RKO (cell line): Measurements from ENCODE around the gene SH2D1A.
"Not testable (repeated sequence)": the region's sequence is repeated elsewhere in the genome, so short reads cannot be mapped to it uniquely, and the experiment has no call there.

ENCODE experiments used
- DNase-seq: peaks from one replicate; pipeline ENCODE4 v3.0.0-alpha.2; 2016; ENCODE audit warnings: low spot score

Gene SH2D1A

GRCh38 chrX:124354648-124355047 is 8.3 kb downstream of the SH2D1A start:
- no peak for DNase-seq

- DNase-seq = no peak
Observed at GRCh38 chrX:124358800-124359383, 12.5 kb downstream of the SH2D1A start.

- no peak for DNase-seq
Observed at GRCh38 chrX:124362072-124362471, 15.7 kb downstream of the SH2D1A start.

GRCh38 chrX:124362761-124363160 is 16.4 kb downstream of the SH2D1A start:
- no peak for DNase-seq

- no peak for DNase-seq
Observed at GRCh38 chrX:124369722-124370121, 23.4 kb downstream of the SH2D1A start.

GRCh38 chrX:124373348-124373747 is 27.0 kb downstream of the SH2D1A start:
- DNase-seq = no peak

GRCh38 chrX:124378643-124379042 is 32.3 kb downstream of the SH2D1A start:
- DNase-seq = no peak

GRCh38 chrX:124383354-124383753 is 37.0 kb downstream of the SH2D1A start:
- no peak for DNase-seq

GRCh38 chrX:124386401-124386800 is 40.0 kb downstream of the SH2D1A start:
- DNase-seq = no peak

- DNase-seq = peak; percentile 77
Observed at GRCh38 chrX:124388562-124388961, 42.2 kb downstream of the SH2D1A start.

GRCh38 chrX:124392794-124393193 is 46.4 kb downstream of the SH2D1A start:
- DNase-seq = no peak

GRCh38 chrX:124393238-124393637 is 46.9 kb downstream of the SH2D1A start:
- no peak for DNase-seq

GRCh38 chrX:124393659-124394058 is 47.3 kb downstream of the SH2D1A start:
- no peak for DNase-seq

- DNase-seq = no peak
Observed at GRCh38 chrX:124395145-124395880, 49.0 kb downstream of the SH2D1A start.

- DNase-seq = no peak
Observed at GRCh38 chrX:124401696-124402095, 55.3 kb downstream of the SH2D1A start.

- DNase-seq = no peak
Observed at GRCh38 chrX:124405868-124406267, 59.5 kb downstream of the SH2D1A start.

- peak; percentile 91 for DNase-seq
Observed at GRCh38 chrX:124406294-124407014, 60.1 kb downstream of the SH2D1A start.

GRCh38 chrX:124407226-124407625 is 60.9 kb downstream of the SH2D1A start:
- no peak for DNase-seq

GRCh38 chrX:124408380-124408779 is 62.0 kb downstream of the SH2D1A start:
- DNase-seq = not testable (repeated sequence)

GRCh38 chrX:124413244-124413643 is 66.9 kb downstream of the SH2D1A start:
- no peak for DNase-seq

GRCh38 chrX:124414281-124414680 is 67.9 kb downstream of the SH2D1A start:
- DNase-seq = no peak

GRCh38 chrX:124415115-124415800 is 68.9 kb downstream of the SH2D1A start:
- DNase-seq = no peak
